ENCODE data around the gene AMBRA1.
"Not testable (repeated sequence)": the region's sequence is repeated elsewhere in the genome, so short reads cannot be mapped to it uniquely, and the experiment has no call there.

AMBRA1 gene

DNA sequence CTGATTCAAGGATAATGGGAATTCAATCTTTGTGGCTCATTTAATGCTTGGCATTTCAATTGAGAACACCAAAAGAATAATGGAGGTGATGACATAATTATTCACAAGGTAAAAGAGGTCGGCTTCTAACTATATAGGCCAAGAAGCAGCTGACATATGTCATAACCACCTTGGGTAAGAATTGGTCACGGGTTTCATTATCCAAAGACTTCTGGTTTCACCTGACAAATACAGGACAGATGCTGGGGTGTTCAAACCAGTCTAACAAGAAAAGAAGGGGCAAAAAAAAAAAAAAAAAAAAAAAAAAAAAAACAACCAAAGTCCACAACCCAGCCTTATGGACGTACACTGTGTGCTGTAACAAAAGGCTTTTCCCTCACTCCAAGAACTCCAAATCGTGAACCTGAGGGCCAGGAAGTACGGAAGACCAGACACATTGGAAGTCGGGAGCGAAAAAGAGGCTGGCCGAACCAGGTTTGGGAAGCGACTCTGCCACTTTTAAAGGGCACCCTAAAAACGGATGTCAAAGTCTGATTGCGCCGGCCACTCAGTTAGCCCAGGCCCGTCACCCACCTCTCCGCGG, 22.8 kb upstream of the AMBRA1 start:
- peak in 1 of 2 experiments; percentile 16 for DNase-seq

DNA sequence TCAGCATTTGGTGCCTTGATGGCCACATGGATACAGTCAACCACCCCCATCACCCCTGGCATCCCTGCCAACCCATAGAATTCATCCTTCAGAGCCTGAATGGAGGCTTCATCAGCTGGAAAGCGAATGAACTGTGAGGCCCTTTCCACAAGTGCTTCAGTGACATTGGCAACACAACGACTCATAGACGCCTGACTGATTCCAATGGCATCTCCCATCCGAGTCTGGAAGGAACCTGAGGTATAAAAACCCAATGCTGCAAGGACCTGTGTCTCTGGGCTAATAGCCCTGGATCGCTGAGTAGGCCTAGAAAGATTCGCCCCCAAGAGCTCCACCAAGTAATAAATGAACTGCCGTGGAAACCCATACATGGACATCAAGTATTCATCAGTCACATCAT, 21.9 kb upstream of the AMBRA1 start:
- DNase-seq = no peak

DNA sequence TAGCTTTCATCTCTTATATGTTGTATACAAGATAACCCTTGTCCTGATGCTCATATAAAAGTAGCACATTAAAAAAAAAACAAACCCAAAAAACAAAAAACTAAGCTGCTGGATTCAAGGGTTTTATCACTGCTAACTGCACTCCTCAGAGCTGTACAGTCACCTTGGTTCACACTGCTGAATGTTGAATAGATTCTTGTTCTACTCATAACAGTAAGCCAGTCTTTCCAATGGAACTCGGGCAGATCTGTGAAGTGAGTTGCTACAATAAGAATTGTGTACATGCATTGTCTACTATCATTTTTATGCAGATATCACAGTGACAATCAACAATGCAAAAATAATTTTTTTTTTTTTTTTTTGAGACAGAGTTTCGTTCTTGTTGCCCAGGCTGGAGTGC, 18.5 kb upstream of the AMBRA1 start:
- DNase-seq = no peak

DNA sequence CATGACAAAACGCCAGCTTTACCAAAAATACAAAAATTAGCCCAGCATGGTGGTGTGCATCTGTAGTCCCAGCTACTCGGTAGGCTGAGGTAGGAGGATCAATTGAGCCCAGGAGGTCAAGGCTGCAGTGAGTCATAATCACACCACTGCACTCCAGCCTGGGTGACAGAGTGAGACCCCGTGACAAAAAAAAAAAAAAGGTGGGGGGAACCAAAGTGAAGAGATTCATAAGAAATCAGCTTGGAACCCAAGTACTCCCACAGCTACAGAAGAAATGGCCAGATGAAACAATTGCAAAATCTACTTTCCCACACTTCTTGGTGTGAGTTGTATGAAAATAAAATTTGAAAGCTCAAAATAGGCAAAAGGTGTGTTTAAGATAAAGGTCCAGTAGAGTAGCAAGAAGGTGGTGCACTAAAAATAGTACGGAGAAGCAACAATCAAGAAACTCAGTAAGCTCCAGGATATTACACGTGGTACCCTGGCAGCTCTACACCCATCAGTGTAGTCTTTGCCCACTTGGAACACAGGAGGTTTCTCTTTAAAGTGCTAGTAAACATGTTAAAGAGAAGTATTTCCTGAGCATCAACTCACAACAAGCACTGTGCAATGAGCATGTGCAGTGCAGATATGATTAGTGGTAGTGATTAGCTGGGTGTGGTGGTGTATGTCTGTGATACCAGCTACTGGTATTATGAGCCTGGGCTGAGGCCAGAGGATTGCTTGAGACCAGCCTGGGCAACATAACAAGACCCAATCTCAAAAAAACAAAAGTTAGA, 17.9 kb upstream of the AMBRA1 start:
- DNase-seq = no peak

DNA sequence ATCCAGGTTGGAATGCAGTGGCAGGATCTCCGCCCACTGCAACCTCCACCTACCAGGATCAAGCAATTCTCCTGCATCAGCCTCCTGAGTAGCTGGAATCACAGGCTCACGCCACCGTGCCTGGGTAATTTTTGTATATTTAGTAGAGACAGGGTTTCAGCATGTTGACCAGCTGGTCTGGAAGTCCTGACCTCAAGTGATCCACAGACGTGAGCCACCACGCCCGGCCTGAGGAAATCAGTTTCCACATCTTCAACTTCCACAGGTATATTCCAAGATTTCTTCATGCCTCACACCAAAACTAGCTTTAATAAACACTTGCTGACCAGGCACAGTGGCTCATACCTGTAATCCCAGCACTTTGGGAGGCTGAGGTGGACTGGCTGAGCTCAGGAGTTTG, 15.6 kb upstream of the AMBRA1 start:
- DNase-seq = no peak

DNA sequence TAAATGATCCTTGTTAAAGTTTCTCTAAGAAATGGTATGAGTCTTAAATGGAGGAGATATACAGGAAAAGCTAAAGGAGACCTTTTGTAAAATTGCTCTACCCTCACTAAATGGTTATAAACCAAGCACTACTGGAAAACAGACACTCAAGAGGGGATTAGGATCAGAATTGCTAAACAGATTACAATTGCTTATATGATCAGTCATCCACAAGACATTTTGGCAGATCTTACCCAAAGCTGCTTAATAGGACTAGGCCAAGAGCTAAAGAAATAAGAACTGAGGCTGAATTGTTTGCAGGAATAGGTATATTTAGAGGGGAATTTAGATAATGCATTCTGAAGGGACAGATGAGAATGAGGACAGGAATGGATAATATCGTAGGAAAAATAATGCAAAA, 13.7 kb upstream of the AMBRA1 start:
- DNase-seq = no peak

DNA sequence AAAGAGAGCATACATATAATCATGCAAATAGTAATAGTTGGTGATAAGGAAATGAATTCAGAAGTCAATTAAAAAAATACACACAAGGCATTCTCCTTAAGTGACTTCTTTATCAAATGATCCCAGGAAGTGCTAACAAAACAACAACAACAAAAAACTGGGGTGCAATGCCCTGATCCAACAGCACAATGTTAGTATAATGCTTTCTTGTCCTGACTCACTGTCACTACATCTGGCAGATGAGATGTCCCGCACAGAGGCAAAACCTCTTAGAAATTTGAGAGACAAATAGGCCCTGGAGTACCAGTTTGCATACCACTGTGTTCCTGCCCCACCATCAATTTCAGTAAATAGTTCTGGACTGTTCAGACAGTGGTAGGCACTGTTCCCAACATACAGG, 11.0 kb upstream of the AMBRA1 start:
- peak; percentile 76 to 84 for DNase-seq

DNA sequence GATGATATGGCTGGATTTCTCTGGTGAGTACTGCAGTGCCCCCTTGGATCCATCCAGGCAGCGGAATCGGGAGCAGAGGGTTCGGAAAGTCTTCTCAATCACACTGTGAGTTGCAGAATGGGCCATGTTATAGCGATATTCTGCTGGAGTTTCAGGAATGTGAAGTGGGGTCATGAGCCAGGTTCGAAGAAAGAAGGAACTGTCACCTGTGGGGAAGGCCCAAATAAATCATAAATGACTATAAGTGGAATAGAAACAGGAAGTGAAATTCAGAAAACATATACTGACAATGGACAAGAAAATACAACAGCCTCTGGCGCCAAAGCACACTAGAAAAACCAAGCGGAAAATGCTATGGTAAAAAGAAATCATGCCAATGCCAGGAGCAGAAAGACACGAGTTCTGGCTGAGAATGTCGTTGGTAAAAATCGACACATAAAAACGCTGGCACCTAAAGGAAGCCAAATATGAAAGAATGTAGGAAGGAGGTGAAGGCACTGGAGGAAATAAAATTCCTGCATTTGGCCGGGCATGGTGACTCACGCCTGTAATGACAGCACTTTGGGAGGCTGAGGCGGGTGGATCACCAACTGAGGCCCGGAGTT, 10.0 kb upstream of the AMBRA1 start:
- no peak for DNase-seq

DNA sequence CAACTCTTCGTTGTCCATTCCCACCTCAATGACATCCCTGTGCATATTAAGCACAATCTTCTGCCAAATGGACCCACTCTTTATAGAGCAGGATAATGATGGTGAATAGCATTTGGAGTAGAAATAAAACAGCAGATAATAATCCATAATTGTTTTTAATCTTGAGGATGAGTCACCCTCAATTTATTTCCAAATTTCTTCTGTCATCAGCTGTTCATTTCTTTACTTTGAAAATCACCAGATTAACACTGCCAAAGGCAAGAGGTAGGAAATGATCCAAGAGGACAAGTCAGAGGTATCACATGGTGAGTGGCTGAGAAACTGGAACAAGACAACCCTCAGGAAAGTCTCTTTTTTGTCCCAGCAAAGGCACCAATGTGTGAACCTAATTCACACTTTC, 7.3 kb upstream of the AMBRA1 start:
- no peak for DNase-seq

DNA sequence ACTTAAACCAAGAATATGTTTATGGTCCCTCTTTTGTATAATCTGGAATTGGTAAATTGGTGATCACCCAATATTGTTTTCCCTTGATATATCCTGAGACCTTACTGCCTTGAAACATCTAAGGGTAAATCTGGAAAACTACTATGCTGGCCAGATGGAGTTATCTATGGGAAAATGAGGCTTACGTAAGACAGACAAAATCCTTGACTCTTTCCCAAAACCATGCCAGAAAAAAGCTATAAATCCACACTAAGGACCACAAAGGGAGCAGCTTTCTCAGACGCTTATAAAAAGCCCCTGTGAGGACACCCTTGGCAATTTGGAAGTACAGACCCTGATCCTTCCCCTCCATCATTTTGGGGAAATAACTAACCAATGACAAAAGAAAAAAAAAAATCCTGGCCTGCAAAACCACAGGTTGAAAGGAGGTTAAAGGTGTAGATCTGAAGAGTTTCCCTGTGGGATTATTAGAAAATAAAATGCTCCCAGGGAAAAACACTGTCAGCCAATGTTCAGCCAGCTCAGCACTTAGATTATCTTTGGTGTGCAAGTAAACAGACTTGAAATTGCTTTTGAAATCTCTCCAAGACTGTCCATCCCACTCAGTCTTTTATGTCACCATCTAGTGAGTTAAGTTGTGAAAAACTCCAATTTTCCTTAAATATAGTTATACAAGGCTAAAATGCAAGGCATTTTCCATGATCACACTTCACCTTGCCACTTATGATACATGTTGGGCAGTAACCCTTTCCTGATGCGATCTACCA, 6.6 kb upstream of the AMBRA1 start:
- DNase-seq = no peak

DNA sequence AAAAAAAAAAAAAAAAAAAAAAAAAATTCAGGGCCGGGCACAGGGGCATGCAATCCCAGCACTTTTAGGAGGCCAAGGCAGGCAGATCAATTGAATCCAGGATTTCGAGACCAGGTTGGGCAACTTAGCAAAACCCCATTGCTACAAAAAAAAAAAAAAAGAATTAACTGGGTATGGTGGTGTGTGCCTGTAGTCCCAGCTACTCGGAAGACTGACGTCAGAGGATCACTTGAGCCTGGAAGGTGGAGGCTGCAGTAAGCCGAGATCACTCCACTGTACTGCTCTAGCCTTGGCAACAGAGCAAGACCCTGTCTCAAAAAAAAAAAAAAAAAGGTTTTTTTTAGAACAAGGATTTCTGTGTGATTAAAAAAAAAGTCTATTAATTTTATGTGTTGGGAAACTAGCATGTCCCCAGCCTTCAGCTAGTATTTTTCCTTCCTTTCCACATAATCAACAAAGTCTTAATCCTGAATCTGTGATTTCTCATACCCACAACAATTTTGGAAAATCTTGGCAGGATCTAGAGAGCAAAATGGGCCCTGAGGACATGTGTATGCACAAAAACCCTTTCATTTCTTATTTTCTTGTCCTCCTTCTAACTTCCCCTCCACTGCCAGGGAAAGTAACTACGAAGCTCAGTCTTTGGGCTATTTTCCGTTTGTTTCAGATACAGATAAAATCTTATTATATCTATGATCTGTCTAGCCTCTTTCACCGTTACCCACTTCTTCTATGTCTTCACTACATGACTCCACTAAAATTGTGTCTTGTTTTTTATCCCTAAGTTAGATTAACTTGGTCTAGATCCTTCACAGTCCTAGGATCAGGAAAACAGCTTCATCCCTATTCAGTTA, 5.7 kb upstream of the AMBRA1 start:
- DNase-seq = no peak

DNA sequence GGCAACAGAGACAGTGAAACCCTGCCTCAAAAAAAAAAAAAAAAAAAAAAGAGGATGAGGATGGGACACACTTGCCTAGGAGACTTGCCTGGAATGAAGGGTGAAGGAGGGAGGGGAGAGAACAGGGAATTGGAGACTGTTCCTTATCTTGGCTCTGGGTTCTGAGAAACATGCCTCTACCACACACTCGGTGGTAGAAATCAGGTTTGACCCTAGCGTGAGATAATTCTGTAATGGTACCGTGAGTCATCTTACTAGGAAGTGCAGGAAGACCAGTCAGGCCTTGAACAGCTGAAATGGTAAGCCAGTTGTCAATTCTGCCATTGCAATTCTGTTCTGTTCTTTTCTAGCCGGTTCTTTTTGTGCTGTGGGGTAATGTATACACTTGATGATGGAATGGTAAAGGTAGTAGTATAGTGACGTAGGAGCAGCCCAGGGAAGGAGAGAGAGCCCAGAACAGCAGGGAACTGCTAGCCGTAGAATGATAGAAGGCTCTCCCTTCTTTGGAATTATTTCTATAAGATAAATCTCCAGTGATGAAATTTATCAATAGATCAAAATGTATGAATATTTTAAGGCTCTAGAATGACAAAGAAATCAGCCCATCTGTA, 3.9 kb upstream of the AMBRA1 start:
- no peak for DNase-seq

DNA sequence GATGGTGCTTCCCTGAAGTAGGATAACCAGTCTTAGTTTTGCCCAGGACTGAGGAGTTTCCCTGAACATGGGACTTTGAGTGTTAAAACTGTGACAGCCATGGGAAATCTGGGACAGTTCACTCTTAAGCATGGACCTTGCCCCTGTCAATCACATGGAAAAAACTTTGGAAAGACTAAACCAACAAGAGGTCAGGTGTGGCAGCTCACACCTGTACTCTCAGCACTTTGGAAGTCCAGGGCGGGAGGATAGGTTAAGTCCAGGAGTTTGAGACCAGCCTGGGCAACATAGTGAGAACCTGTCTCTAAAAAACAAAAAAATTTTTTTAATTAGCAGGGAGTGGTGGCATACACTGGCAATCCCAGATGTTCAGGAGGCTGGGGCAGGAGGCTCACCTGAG, 3.3 kb upstream of the AMBRA1 start:
- DNase-seq = no peak

DNA sequence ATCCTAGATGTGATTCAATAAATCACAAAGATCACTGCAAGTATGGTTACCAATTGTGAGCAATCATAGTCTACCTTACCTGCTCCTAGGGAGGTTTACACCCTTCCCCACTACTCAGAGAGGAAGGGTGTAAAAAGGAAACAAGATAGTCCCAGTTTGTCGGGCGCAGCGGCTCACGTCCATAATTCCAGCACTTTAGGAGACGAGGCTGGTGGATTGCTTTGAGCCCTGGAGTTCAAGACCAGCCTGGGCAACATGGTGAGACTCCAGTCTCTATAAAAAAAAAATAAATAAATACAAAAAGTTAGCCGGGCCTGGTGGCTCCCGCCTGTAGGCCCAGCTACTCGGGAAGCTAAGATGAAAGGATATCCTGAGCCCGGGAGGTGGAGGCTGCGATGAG, 962 bp upstream of the AMBRA1 start:
- DNase-seq = no peak

DNA sequence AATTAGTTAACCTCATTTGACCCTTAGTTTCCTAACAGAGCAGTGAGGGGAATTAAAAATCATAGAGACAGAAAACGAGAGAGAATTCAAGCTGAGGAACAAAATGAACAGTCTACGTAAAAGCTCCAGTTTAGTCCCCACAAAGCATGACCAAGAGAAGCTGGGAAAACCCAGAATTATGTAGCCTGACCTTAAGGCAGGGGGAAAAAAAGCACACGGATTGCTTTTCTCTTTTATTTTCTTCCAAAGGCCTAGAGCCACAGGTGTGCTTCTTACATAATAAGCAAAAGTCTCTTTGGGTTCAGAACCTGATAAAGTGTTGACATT, 514 bp upstream of the AMBRA1 start:
- DNase-seq = no peak

DNA sequence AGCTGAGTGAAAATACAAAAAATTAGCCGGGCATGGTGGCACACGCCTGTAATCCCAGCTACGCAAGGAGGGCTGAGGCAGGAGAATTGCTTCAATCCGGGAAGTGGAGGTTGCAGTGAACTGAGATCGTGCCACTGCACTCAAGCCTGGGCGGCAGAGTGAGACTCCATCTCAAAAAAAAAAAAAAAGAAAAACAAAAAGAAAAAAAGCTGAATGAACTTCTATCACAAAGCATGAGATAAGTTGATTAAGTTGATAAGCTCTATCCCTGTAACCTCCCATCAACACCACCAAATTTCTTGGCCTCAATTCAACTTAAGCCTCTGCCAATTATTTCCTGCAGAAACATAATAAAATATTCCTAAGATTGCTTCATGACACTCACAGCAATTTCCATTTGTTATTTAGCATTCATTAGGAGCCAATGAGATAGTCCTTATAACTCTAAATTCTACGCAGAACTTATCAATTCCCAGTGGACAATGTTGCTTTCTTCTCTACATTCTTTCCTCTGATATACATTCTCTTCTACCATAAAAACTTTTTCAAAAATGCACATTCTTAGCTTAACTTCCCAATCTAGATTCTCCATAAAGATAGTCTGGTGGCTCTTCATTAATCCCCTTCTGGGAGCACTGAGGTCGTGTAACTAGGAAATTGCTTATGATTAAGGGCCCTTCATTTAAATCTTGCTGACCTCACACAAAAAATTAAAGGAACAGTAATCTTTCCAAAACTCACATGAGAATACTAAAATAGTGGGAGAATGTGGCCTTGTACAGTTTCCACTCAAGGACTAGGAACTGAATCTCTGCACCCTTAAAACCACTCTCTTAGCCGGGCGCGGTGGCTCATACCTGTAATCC, 2.9 kb downstream of the AMBRA1 start:
- no peak for DNase-seq

DNA sequence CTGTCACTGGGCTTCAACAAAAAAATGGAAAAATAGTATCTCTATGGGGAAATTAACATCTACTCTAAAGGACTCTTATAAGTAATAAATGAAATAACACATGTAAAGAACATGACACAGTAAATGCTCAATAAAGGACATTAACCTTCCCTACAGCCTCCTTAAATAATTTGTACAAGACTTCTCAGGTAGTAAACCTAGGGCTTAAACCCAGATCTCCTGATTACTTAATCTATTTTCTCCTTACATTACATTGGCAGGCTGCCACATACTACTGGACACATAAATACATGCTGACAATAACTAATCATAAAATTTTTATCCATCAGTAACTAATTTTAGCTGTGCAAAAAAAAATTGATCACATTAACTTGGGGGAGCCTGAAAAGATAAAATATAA, 4.9 kb downstream of the AMBRA1 start:
- DNase-seq = no peak

DNA sequence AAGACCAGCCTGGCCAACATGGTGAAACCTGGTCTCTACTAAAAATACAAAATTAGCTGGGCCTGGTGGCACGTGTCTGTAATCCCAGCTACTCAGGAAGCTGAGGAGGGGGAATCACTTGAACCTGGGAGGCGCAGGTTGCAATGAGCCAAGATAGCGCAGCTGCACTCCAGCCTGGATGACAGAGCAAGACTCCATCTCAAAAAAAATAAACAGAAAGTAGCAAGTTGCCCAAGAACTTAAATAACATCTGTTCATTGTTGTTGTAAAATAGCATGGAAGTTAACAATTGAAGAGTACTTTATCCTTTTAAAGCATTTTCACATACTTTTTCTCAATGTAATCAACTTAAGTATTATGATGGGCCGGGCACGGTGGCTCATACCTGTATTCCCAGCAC, 5.7 kb downstream of the AMBRA1 start:
- no peak for DNase-seq

DNA sequence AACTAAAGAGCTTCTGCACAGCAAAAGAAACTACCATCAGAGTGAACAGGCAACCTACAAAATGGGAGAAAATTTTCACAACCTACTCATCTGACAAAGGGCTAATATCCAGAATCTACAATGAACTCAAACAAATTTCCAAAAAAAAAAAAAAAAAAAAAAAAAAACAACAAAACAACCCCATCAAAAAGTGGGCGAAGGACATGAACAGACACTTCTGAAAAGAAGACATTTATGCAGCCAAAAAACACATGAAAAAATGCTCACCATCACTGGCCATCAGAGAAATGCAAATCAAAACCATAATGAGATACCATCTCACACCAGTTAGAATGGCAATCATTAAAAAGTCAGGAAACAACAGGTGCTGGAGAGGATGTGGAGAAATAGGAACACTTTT, 10.3 kb downstream of the AMBRA1 start:
- not testable (repeated sequence) for DNase-seq

DNA sequence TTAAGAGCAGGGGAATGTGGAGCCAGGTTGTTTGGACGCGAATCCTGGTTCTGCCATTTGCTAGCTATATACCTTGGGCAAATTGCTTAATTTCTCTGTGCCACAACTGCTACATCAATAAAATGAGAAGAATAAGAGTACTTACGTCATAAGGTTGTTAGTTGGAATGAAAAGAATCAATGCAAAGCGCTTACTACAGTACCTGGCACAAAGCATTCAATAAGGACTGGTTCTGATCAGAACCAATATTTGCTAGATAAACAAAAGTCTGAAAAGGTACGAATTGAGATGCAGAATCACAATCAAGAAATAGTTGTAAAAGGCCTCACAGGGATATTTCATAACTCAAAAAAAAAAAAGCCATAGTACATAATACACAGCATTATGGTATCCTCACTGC, 11.2 kb downstream of the AMBRA1 start:
- DNase-seq = no peak

DNA sequence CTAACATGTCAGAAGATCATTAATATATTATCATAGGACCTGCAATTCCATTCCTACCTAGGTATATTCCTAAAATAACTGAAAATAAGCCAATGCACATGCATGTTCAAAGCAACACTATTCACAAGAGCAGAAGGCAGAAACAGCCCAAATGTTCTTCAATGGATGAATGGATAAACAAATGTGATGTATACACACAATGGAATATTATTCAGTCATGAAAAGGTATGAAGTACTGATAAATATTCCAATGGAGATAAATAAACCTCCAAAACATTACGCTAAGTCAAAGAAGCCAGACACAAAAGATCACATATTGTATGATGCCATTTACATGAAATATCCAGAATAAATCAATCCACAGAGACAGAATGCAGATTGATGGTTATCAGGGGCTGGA, 16.8 kb downstream of the AMBRA1 start:
- no peak for DNase-seq

DNA sequence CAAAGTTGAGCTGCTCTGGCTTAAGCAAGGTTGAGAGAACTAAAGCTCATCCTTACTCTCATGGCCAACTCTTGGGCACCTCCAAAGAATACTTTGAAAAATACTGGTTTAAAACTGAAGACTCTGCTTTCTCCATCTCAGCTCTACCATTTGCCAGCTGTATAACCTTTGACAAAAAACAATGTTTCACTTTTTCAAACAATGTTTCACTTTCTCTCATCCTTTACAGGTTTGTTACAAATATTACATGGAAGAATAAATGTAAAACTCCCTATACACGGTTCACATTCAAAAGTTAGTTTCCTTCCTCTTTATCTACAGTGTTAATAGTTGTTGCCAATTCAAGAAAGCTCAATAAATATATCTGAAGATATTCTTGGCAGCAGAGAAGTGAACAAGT, 19.2 kb downstream of the AMBRA1 start:
- DNase-seq = no peak

All from NCI-H526 (cell line).